HEK293 (cell line): ENCODE measurements around the gene FBXO10.

Experiments
- CTCF ChIA-PET: fragments of 350-600 bp; formaldehyde crosslinking; extraction: SDS; loops from one replicate; lab custom pipeline; 2021; ENCODE audit warnings: antibody characterized with exemption; lab: Yijun Ruan, JAX
- POLR2A ChIA-PET: fragments of 300-600 bp; formaldehyde crosslinking; extraction: SDS; loops from one replicate; lab custom pipeline; 2020; ENCODE audit warnings: antibody characterized with exemption, inconsistent platforms; lab: Yijun Ruan, JAX
- H3K27ac ChIP-seq: fragments of 200-500 bp; sonication (Bioruptor generic); 2 replicates; pipeline ENCODE4 v1.5.1; 2014; ENCODE audit warnings: low read depth, low read length, control low read depth, inconsistent platforms; ENCODE audit errors: extremely low read depth
- H3K36me3 ChIP-seq, 2 experiments: fragments of 200-500 bp in 1 of 2; sonication (Bioruptor generic) in 1 of 2; 1 replicate in 1 of 2; 2 replicates in 1 of 2; pipeline ENCODE4 v1.5.1; 2014 to 2017; ENCODE audit warnings: inconsistent platforms in 2 of 2, low read length in 2 of 2; ENCODE audit not compliant: control insufficient read depth in 2 of 2, insufficient read depth in 1 of 2
- H3K4me1 ChIP-seq: fragments of 200-500 bp; sonication (Bioruptor generic); 2 replicates; pipeline ENCODE4 v1.5.1; 2014; ENCODE audit warnings: mild to moderate bottlenecking, low read length, inconsistent platforms; ENCODE audit not compliant: control insufficient read depth, insufficient read depth
- H3K4me3 ChIP-seq: 2 replicates; pipeline ENCODE4 v1.5.1; 2011; ENCODE audit warnings: low read depth, mild to moderate bottlenecking, control low read depth, low read length, moderate library complexity
- H3K9me3 ChIP-seq: fragments of 200-500 bp; sonication (Bioruptor generic); 2 replicates; pipeline ENCODE4 v1.5.1; 2014; ENCODE audit warnings: low read depth, low read length, inconsistent platforms; ENCODE audit not compliant: control insufficient read depth, insufficient read depth
- GLI4 ChIP-seq: fragments of 450-650 bp; formaldehyde crosslinking; IDR thresholded peaks from 2 replicates; pipeline ENCODE4 v1.5.1; 2016; ENCODE audit warnings: missing biosample characterization, missing genetic modification characterization
- KLF1 ChIP-seq: fragments of 450-650 bp; formaldehyde crosslinking; IDR thresholded peaks from 2 replicates; pipeline ENCODE4 v1.5.1; 2016; ENCODE audit warnings: missing biosample characterization, missing genetic modification characterization
- SALL2 ChIP-seq: fragments of 450-650 bp; formaldehyde crosslinking; IDR thresholded peaks from 2 replicates; pipeline ENCODE4 v1.5.0; 2017; ENCODE audit warnings: missing biosample characterization, mild to moderate bottlenecking, missing genetic modification characterization, borderline replicate concordance
- ZBTB10 ChIP-seq: fragments of 450-650 bp; formaldehyde crosslinking; IDR thresholded peaks from 2 replicates; pipeline ENCODE4 v1.5.1; 2016; ENCODE audit warnings: missing biosample characterization, missing genetic modification characterization
- ZBTB11 ChIP-seq: fragments of 450-650 bp; formaldehyde crosslinking; conservative IDR thresholded peaks from 2 replicates; pipeline ENCODE4 v1.5.1; 2016; ENCODE audit warnings: low read depth, missing biosample characterization, missing genetic modification characterization
- ZBTB8A ChIP-seq: fragments of 450-650 bp; formaldehyde crosslinking; IDR thresholded peaks from 2 replicates; pipeline ENCODE4 v1.5.1; 2016; ENCODE audit warnings: missing biosample characterization, missing genetic modification characterization
- ZNF10 ChIP-seq: fragments of 450-650 bp; formaldehyde crosslinking; IDR thresholded peaks from 2 replicates; pipeline ENCODE4 v1.5.1; 2017; ENCODE audit warnings: missing biosample characterization, missing genetic modification characterization
- ZNF16 ChIP-seq: fragments of 450-650 bp; formaldehyde crosslinking; IDR thresholded peaks from 2 replicates; pipeline ENCODE4 v1.5.1; 2016; ENCODE audit warnings: low read depth, missing biosample characterization, missing genetic modification characterization
- ZNF2 ChIP-seq: fragments of 450-650 bp; formaldehyde crosslinking; IDR thresholded peaks from 2 replicates; pipeline ENCODE4 v1.5.1; 2016; ENCODE audit warnings: missing biosample characterization, missing genetic modification characterization
- ZNF223 ChIP-seq: fragments of 450-650 bp; formaldehyde crosslinking; IDR thresholded peaks from 2 replicates; pipeline ENCODE4 v1.5.1; 2016; ENCODE audit warnings: missing biosample characterization, missing genetic modification characterization
- ZNF248 ChIP-seq: fragments of 450-650 bp; formaldehyde crosslinking; IDR thresholded peaks from 2 replicates; pipeline ENCODE4 v1.5.1; 2017; ENCODE audit warnings: missing biosample characterization, missing genetic modification characterization
- ZNF280D ChIP-seq: fragments of 450-650 bp; formaldehyde crosslinking; IDR thresholded peaks from 2 replicates; pipeline ENCODE4 v1.5.1; 2016; ENCODE audit warnings: missing biosample characterization, missing genetic modification characterization
- ZNF416 ChIP-seq: fragments of 450-650 bp; formaldehyde crosslinking; IDR thresholded peaks from 2 replicates; pipeline ENCODE4 v1.5.1; 2016; ENCODE audit warnings: missing biosample characterization, missing genetic modification characterization
- ZNF48 ChIP-seq: fragments of 450-650 bp; formaldehyde crosslinking; IDR thresholded peaks from 2 replicates; pipeline ENCODE4 v1.5.1; 2016; ENCODE audit warnings: missing biosample characterization, missing genetic modification characterization
- ZNF529 ChIP-seq: fragments of 450-650 bp; formaldehyde crosslinking; IDR thresholded peaks from 2 replicates; pipeline ENCODE4 v1.5.1; 2017; ENCODE audit warnings: missing genetic modification characterization, missing biosample characterization; ENCODE audit not compliant: insufficient replicate concordance
- ZNF548 ChIP-seq: fragments of 450-650 bp; formaldehyde crosslinking; IDR thresholded peaks from 2 replicates; pipeline ENCODE4 v1.5.1; 2016; ENCODE audit warnings: missing biosample characterization, missing genetic modification characterization
- ZNF558 ChIP-seq: fragments of 450-650 bp; formaldehyde crosslinking; IDR thresholded peaks from 2 replicates; pipeline ENCODE4 v1.5.1; 2016; ENCODE audit warnings: missing biosample characterization, missing genetic modification characterization
- ZNF791 ChIP-seq: fragments of 450-650 bp; formaldehyde crosslinking; IDR thresholded peaks from 2 replicates; pipeline ENCODE4 v1.5.1; 2016; ENCODE audit warnings: missing biosample characterization, missing genetic modification characterization
- TF ChIP-seq, protein P1 (sequence below): fragments of 450-650 bp; formaldehyde crosslinking; IDR thresholded peaks from 2 replicates; pipeline ENCODE4 v1.5.1; 2016; ENCODE audit warnings: missing biosample characterization, missing genetic modification characterization, low read depth
- TF ChIP-seq, protein P2 (sequence below): fragments of 450-650 bp; IDR thresholded peaks from 2 replicates; pipeline ENCODE4 v1.5.1; 2018; ENCODE audit warnings: missing biosample characterization, mild to moderate bottlenecking, missing genetic modification characterization

Gene FBXO10

DNA sequence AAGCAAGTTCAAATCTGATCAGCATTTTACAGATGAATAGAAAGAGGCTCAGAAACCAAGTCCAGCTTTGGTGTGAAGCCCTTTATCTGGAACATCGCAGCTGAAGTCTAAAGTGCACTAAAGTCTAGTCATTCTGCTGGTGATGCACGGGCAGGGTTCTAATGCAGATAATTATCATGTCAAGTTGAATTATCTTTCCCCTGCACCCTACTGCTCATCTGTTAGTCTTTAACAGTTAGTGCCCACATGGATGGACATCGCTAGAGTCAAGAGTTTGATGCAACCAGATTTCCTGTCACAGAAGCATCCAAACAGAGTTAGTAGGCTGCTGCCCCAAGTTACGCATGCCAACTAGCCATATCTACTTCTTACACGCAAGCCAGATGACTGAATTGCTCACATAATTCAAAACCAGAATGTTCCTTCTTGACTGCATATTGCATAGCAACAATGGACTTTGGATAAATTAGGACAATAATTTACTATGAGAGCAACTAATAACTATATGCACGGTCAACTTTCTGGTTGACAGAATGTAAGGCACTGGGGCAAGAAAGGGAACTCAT is 17.8 kb upstream of the FBXO10 start:
- Histone ChIP-seq H3K4me3 (no peak overlapping the region), H3K9me3 (no peaks in the 10 kb centered on the region), H3K4me1 (no peaks in the 10 kb centered on the region), H3K36me3 (peaks cover 3 to 16% of the 10 kb centered on the region in 2 experiments; a peak in 2 of 3 replicates), H3K27ac (no peak overlapping the region)
- ChIA-PET CTCF (interaction anchor here (0.5 to 2.3 kb wide), 11 partner anchors 9 to 143 kb away, joined by 3 to 8 read pairs (median 3); no protein-coding TSS in a partner anchor), POLR2A (interaction anchor here (1.1 kb wide), 1 partner anchor 18 kb away, joined by 3 read pairs; the partner anchor contains the start of gene FBXO10)
- TF ChIP-seq ZNF48 (tag by site-specific recombination) (no peak), ZNF529 (no peak), ZBTB8A (no peak)

DNA sequence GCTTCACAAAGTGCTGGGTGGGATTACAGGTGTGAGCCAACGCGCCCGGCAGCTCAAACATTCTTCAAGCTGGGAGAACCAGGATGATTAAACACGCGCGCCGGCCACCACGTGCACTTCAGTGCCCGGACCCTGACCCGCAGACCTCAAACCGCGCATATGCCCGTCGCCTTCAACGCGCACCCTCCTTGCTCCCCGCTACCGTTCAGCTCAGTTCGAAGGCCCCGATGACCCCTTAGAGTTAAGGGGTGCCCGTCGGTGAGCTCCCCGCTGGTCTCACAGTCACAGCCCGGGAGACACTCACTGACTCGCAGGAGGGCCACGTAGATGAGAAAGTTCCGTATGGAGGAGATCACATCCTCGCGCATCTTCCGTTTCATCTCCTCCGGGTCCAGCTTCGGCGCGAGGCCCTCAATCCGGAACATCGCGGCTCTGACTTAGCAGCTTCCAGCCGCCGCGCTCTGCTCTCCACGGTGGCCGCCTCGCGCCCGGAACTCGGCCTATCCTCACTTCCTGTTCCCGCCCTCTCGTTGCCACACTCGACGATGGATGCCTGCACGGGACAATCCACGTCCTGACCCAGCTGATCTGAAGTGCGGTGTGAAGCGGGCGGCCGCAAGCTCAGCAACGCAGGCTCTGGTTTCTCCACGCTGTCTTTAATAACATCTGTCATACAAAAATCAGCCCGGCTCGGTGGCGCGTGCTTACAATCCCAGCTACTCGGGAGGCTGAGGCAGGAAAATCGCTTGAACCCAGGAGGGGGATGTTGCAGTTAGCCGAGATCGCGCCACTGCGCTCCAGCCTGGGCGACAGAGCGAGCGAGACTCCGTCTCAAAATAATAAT is 16.1 kb upstream of the FBXO10 start, which contains the start of gene TOMM5:
Gene TOMM5 (minus strand): TSS at position 490 of the 844 bp plus-strand sequence. CDS start 65 bp downstream, at position 425.
- CTCF ChIA-PET, result interaction anchor here (0.5 to 2.6 kb wide), 7 partner anchors 10 to 477 kb away, joined by 3 to 16 read pairs (median 5); partner anchors contain the start of gene FBXO10
- H3K27ac ChIP-seq, result peak within 1 kb of the TSS; percentile 80
- TF ChIP-seq SALL2 (no peak), ZNF10 (tag by site-specific recombination) (no peak), ZBTB11 (tag by site-specific recombination) (peak; percentile 93), ZNF558 (tag by site-specific recombination) (no peak), ZBTB10 (peak; percentile 32; the same call in 1 of the 2 replicates), ZNF223 (tag by site-specific recombination) (no peak), ZNF2 (tag by site-specific recombination) (no peak; the same call in none of the 2 replicates), ZNF280D (tag by site-specific recombination) (no peak), ZNF248 (tag by site-specific recombination) (no peak), ZNF791 (tag by site-specific recombination) (no peak), KLF1 (tag by site-specific recombination) (no peak), ZNF416 (tag by site-specific recombination) (no peak), GLI4 (tag by site-specific recombination) (no peak), ZNF548 (tag by site-specific recombination) (no peak), ZNF16 (tag by site-specific recombination) (no peak)
- TF ChIP-seq, protein P1, sequence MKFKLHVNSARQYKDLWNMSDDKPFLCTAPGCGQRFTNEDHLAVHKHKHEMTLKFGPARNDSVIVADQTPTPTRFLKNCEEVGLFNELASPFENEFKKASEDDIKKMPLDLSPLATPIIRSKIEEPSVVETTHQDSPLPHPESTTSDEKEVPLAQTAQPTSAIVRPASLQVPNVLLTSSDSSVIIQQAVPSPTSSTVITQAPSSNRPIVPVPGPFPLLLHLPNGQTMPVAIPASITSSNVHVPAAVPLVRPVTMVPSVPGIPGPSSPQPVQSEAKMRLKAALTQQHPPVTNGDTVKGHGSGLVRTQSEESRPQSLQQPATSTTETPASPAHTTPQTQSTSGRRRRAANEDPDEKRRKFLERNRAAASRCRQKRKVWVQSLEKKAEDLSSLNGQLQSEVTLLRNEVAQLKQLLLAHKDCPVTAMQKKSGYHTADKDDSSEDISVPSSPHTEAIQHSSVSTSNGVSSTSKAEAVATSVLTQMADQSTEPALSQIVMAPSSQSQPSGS (tag by site-specific recombination), result no peak
- TF ChIP-seq, protein P2, sequence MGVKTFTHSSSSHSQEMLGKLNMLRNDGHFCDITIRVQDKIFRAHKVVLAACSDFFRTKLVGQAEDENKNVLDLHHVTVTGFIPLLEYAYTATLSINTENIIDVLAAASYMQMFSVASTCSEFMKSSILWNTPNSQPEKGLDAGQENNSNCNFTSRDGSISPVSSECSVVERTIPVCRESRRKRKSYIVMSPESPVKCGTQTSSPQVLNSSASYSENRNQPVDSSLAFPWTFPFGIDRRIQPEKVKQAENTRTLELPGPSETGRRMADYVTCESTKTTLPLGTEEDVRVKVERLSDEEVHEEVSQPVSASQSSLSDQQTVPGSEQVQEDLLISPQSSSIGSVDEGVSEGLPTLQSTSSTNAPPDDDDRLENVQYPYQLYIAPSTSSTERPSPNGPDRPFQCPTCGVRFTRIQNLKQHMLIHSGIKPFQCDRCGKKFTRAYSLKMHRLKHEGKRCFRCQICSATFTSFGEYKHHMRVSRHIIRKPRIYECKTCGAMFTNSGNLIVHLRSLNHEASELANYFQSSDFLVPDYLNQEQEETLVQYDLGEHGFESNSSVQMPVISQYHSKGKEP, result no peak

More for the DNA sequence above, 16.1 kb upstream of the FBXO10 start, which contains the start of gene TOMM5:
- H3K4me3 ChIP-seq, result peak within 1 kb of the TSS; percentile 83
- no peaks in the 10 kb centered on the region for H3K4me1 ChIP-seq
- H3K36me3 ChIP-seq, result peaks cover 10 to 32% of the 10 kb centered on the region in 2 experiments
- H3K9me3 ChIP-seq, result no peaks in the 10 kb centered on the region
- POLR2A ChIA-PET, result interaction anchor here (0.6 to 2.4 kb wide), 21 partner anchors 9 to 476 kb away, joined by 3 to 42 read pairs (median 4); partner anchors contain the start of genes EXOSC3, FBXO10, FRMPD1 and POLR1E
